Muscle layer of colon (tissue), 2 donors: ENCODE data around the gene MTMR1.

ENCODE experiments used
- H3K27ac ChIP-seq: one replicate; pipeline ENCODE4 v1.7.0; 2013; ENCODE audit warnings: low read depth, mild to moderate bottlenecking, low read length, moderate library complexity
- H3K27me3 ChIP-seq, 2 donors: one replicate each; pipeline ENCODE4 v1.7.0; 2013; ENCODE audit warnings: low read length in 2 of 2, mild to moderate bottlenecking in 2 of 2; ENCODE audit not compliant: insufficient read depth in 2 of 2, control insufficient read depth in 1 of 2
- H3K36me3 ChIP-seq: one replicate; pipeline ENCODE4 v1.7.0; 2013; ENCODE audit warnings: mild to moderate bottlenecking, low read length; ENCODE audit not compliant: insufficient read depth
- H3K4me1 ChIP-seq: one replicate; pipeline ENCODE4 v1.7.0; 2013; ENCODE audit warnings: mild to moderate bottlenecking, low read length; ENCODE audit not compliant: insufficient read depth
- H3K4me3 ChIP-seq, 2 donors: one replicate each; pipeline ENCODE4 v1.7.0; 2013; ENCODE audit warnings: low read length in 2 of 2, low read depth in 1 of 2, mild to moderate bottlenecking in 1 of 2, moderate library complexity in 1 of 2
- H3K9ac ChIP-seq: one replicate; pipeline ENCODE4 v1.7.0; 2013; ENCODE audit warnings: low read length
- H3K9me3 ChIP-seq: one replicate; pipeline ENCODE4 v1.7.0; 2013; ENCODE audit warnings: mild to moderate bottlenecking, low read length
- donor health status: abdominal sarcoma.
- donor health status: Adenocarcinoma of cecum.

The MTMR1 gene

GRCh38 chrX:150692831-150693724 is at the start of gene MTMR1:
Gene MTMR1 (plus strand): TSS chrX:150693396. CDS start chrX:150693531, 135 bp downstream.
- peaks cover 18% of the 10 kb centered on the region for H3K4me1 ChIP-seq
- H3K27me3 ChIP-seq: no peaks in the 10 kb centered on the region
- H3K9ac ChIP-seq: no peak within 1 kb of the TSS
- H3K36me3 ChIP-seq: no peaks in the 10 kb centered on the region
- peak within 1 kb of the TSS; percentile 32 to 44 for H3K4me3 ChIP-seq
- H3K9me3 ChIP-seq: peaks cover 5% of the 10 kb centered on the region
- peak within 1 kb of the TSS; percentile 70 for H3K27ac ChIP-seq

GRCh38 chrX:150643958-150644357 is 49.2 kb upstream of the MTMR1 start:
- Histone ChIP-seq H3K4me1 (no peaks in the 10 kb centered on the region), H3K4me3 (no peak overlapping the region), H3K27ac (no peak overlapping the region), H3K36me3 (no peaks in the 10 kb centered on the region), H3K9ac (no peak overlapping the region), H3K9me3 (no peaks in the 10 kb centered on the region), H3K27me3 (no peaks in the 10 kb centered on the region)

GRCh38 chrX:150644422-150644821 is 48.8 kb upstream of the MTMR1 start:
- no peak overlapping the region for H3K4me3 ChIP-seq
- H3K4me1 ChIP-seq: no peaks in the 10 kb centered on the region
- no peaks in the 10 kb centered on the region for H3K27me3 ChIP-seq
- H3K9me3 ChIP-seq: no peaks in the 10 kb centered on the region
- no peaks in the 10 kb centered on the region for H3K36me3 ChIP-seq
- no peak overlapping the region for H3K27ac ChIP-seq
- no peak overlapping the region for H3K9ac ChIP-seq

- Histone ChIP-seq H3K27me3 (no peaks in the 10 kb centered on the region), H3K9ac (no peak overlapping the region), H3K4me1 (no peaks in the 10 kb centered on the region), H3K36me3 (no peaks in the 10 kb centered on the region), H3K4me3 (no peak overlapping the region), H3K27ac (no peak overlapping the region), H3K9me3 (no peaks in the 10 kb centered on the region)
Measured at GRCh38 chrX:150647331-150647730, 45.9 kb upstream of the MTMR1 start.

GRCh38 chrX:150648296-150648940 is 44.8 kb upstream of the MTMR1 start:
- H3K27ac ChIP-seq: no peak overlapping the region
- no peaks in the 10 kb centered on the region for H3K27me3 ChIP-seq
- no peaks in the 10 kb centered on the region for H3K9me3 ChIP-seq
- H3K36me3 ChIP-seq: no peaks in the 10 kb centered on the region
- no peaks in the 10 kb centered on the region for H3K4me1 ChIP-seq
- H3K4me3 ChIP-seq: no peak overlapping the region
- H3K9ac ChIP-seq: no peak overlapping the region

GRCh38 chrX:150649096-150649870 is 43.9 kb upstream of the MTMR1 start:
- no peaks in the 10 kb centered on the region for H3K27me3 ChIP-seq
- no peaks in the 10 kb centered on the region for H3K4me1 ChIP-seq
- H3K9me3 ChIP-seq: no peaks in the 10 kb centered on the region
- H3K9ac ChIP-seq: no peak overlapping the region
- no peak overlapping the region for H3K4me3 ChIP-seq
- no peak overlapping the region for H3K27ac ChIP-seq
- no peaks in the 10 kb centered on the region for H3K36me3 ChIP-seq

- Histone ChIP-seq H3K27ac (no peak overlapping the region), H3K4me3 (no peak overlapping the region), H3K36me3 (no peaks in the 10 kb centered on the region), H3K27me3 (no peaks in the 10 kb centered on the region), H3K9me3 (no peaks in the 10 kb centered on the region), H3K4me1 (no peaks in the 10 kb centered on the region), H3K9ac (no peak overlapping the region)
Measured at GRCh38 chrX:150651906-150652305, 41.3 kb upstream of the MTMR1 start.

GRCh38 chrX:150655788-150656187 is 37.4 kb upstream of the MTMR1 start:
- Histone ChIP-seq H3K9me3 (no peaks in the 10 kb centered on the region), H3K4me3 (no peak overlapping the region), H3K4me1 (no peaks in the 10 kb centered on the region), H3K9ac (no peak overlapping the region), H3K27ac (no peak overlapping the region), H3K36me3 (no peaks in the 10 kb centered on the region), H3K27me3 (no peaks in the 10 kb centered on the region)

GRCh38 chrX:150663073-150663472 is 30.1 kb upstream of the MTMR1 start:
- H3K9ac ChIP-seq: no peak overlapping the region

GRCh38 chrX:150664290-150664689 is 28.9 kb upstream of the MTMR1 start:
- Histone ChIP-seq H3K27me3 (no peaks in the 10 kb centered on the region), H3K9ac (no peak overlapping the region), H3K4me3 (no peak overlapping the region), H3K4me1 (no peaks in the 10 kb centered on the region), H3K36me3 (no peaks in the 10 kb centered on the region), H3K9me3 (no peaks in the 10 kb centered on the region), H3K27ac (no peak overlapping the region)

More at GRCh38 chrX:150663073-150663472, 30.1 kb upstream of the MTMR1 start:
- Histone ChIP-seq H3K36me3 (no peaks in the 10 kb centered on the region), H3K4me3 (no peak overlapping the region), H3K9me3 (no peaks in the 10 kb centered on the region), H3K27ac (no peak overlapping the region), H3K4me1 (no peaks in the 10 kb centered on the region), H3K27me3 (no peaks in the 10 kb centered on the region)

GRCh38 chrX:150676221-150676620 is 17.0 kb upstream of the MTMR1 start:
- no peaks in the 10 kb centered on the region for H3K36me3 ChIP-seq
- no peaks in the 10 kb centered on the region for H3K27me3 ChIP-seq
- no peak overlapping the region for H3K4me3 ChIP-seq
- no peak overlapping the region for H3K9ac ChIP-seq
- H3K4me1 ChIP-seq: no peaks in the 10 kb centered on the region
- no peaks in the 10 kb centered on the region for H3K9me3 ChIP-seq
- no peak overlapping the region for H3K27ac ChIP-seq
